Kidney epithelial cell (primary cell): Measurements from ENCODE around the gene NOSIP. TPM values are rescaled to one million over a fixed set of nuclear protein-coding genes. Genes with fewer than 3 reads are reported as not detected.

Experiments used
- DNase-seq: peaks from one replicate; pipeline ENCODE4 v3.0.0-alpha.2; 2010; ENCODE audit warnings: low read depth
- H3K27me3 ChIP-seq: 2 replicates; pipeline ENCODE4 v1.6.0; 2011; ENCODE audit warnings: low read length; ENCODE audit not compliant: control insufficient read depth, insufficient read depth
- H3K36me3 ChIP-seq: 2 replicates; pipeline ENCODE4 v1.5.1; 2011; ENCODE audit warnings: low read length; ENCODE audit not compliant: control insufficient read depth, insufficient read depth
- H3K4me3 ChIP-seq: 2 replicates; pipeline ENCODE4 v1.5.1; 2011; ENCODE audit warnings: low read depth, mild to moderate bottlenecking, control low read depth, low read length
- CTCF ChIP-seq: IDR thresholded peaks from 2 replicates; pipeline ENCODE4 v1.5.1; 2011; ENCODE audit warnings: mild to moderate bottlenecking, moderate library complexity, low read length, control low read depth, inconsistent platforms; ENCODE audit not compliant: insufficient read depth, poor library complexity, severe bottlenecking
- total RNA-seq: library from RNA; depleted of rRNA; stranded (reverse); fragments of >200 nt; gene quantifications from 2 replicates; pipeline ENCODE4 v1.2.3, GENCODE V29; 2015

The NOSIP gene
- total RNA-seq, 1 donor from 2014 or later = 91.4 TPM

- Histone ChIP-seq H3K27me3 (no peaks in the 10 kb centered on the region), H3K4me3 (no peak overlapping the region), H3K36me3 (no peaks in the 10 kb centered on the region)
- TF ChIP-seq CTCF = no peak
- no peak for DNase-seq
Observed at GRCh38 chr19:49551531-49551930, 28.8 kb downstream of the NOSIP start.

- Histone ChIP-seq H3K36me3 (no peaks in the 10 kb centered on the region), H3K27me3 (no peaks in the 10 kb centered on the region), H3K4me3 (no peak overlapping the region)
- no peak for TF ChIP-seq CTCF
- no peak for DNase-seq
Observed at GRCh38 chr19:49549045-49549444, 31.3 kb downstream of the NOSIP start.

- peak; percentile 73 for TF ChIP-seq CTCF
- Histone ChIP-seq H3K27me3 (no peaks in the 10 kb centered on the region), H3K36me3 (no peaks in the 10 kb centered on the region), H3K4me3 (no peak overlapping the region)
- DNase-seq = peak; percentile 54
Observed at GRCh38 chr19:49546825-49547565, 33.4 kb downstream of the NOSIP start.

GRCh38 chr19:49544154-49544553 is 36.2 kb downstream of the NOSIP start:
- Histone ChIP-seq H3K27me3 (no peaks in the 10 kb centered on the region), H3K36me3 (no peaks in the 10 kb centered on the region), H3K4me3 (no peak overlapping the region)
- no peak for DNase-seq
- no peak for TF ChIP-seq CTCF

GRCh38 chr19:49543032-49543431 is 37.3 kb downstream of the NOSIP start:
- no peak for TF ChIP-seq CTCF
- no peak for DNase-seq
- Histone ChIP-seq H3K4me3 (no peak overlapping the region), H3K27me3 (no peaks in the 10 kb centered on the region), H3K36me3 (no peaks in the 10 kb centered on the region)

- H3K4me3 ChIP-seq = no peak overlapping the region
- DNase-seq = no peak
- no peaks in the 10 kb centered on the region for H3K27me3 ChIP-seq
- H3K36me3 ChIP-seq = no peaks in the 10 kb centered on the region
- no peak for TF ChIP-seq CTCF
Observed at GRCh38 chr19:49542446-49542845, 37.9 kb downstream of the NOSIP start.
